GM23338 (cell line): ENCODE data around the gene SEMA5A. TPM values are rescaled to one million over a fixed set of nuclear protein-coding genes. Genes with fewer than 3 reads are reported as not detected.

Source experiments
- ATAC-seq: fragments of 200-7000 bp; cut with Tn5 transposase; 3 replicates; pipeline ENCODE4 v1.9.1; 2020
- DNase-seq: peaks from one replicate; pipeline ENCODE4 v3.0.0-alpha.2; 2015; ENCODE audit warnings: low spot score
- H2AFZ ChIP-seq: fragments of 200-600 bp; sonication (generic); 2 replicates; pipeline ENCODE4 v1.8.0; 2016; ENCODE audit warnings: antibody characterized with exemption, mild to moderate bottlenecking, moderate library complexity
- H3F3A ChIP-seq: fragments of 200-600 bp; sonication (generic); replicated peaks from 2 replicates; pipeline ENCODE4 v1.8.0; 2017; ENCODE audit warnings: antibody characterized with exemption, mixed run types, low read depth
- H3K27ac ChIP-seq: fragments of 200-600 bp; sonication (generic); 2 replicates; pipeline ENCODE4 v1.6.1; 2016; ENCODE audit warnings: low read depth
- H3K27me3 ChIP-seq: fragments of 200-600 bp; sonication (generic); 2 replicates; pipeline ENCODE4 v1.8.0; 2016; ENCODE audit warnings: mild to moderate bottlenecking, mixed run types, moderate library complexity; ENCODE audit not compliant: insufficient read depth
- H3K36me3 ChIP-seq: fragments of 200-600 bp; sonication (generic); 2 replicates; pipeline ENCODE4 v1.8.0; 2016; ENCODE audit warnings: mild to moderate bottlenecking; ENCODE audit not compliant: insufficient read depth
- H3K4me1 ChIP-seq: fragments of 200-600 bp; sonication (generic); 2 replicates; pipeline ENCODE4 v1.8.0; 2016; ENCODE audit warnings: mild to moderate bottlenecking, moderate library complexity; ENCODE audit not compliant: insufficient read depth
- H3K4me2 ChIP-seq: fragments of 200-600 bp; sonication (generic); 2 replicates; pipeline ENCODE4 v1.7.1; 2017; ENCODE audit warnings: mixed run types
- H3K4me3 ChIP-seq: fragments of 200-600 bp; sonication (generic); 2 replicates; pipeline ENCODE4 v1.6.1; 2016; ENCODE audit warnings: mixed run types
- H3K79me2 ChIP-seq: fragments of 200-600 bp; sonication (generic); replicated peaks from 2 replicates; pipeline ENCODE4 v1.8.0; 2017; ENCODE audit warnings: mild to moderate bottlenecking; ENCODE audit not compliant: insufficient read depth
- H3K9me2 ChIP-seq: fragments of 200-600 bp; sonication (generic); 2 replicates; pipeline ENCODE4 v1.8.0; 2017; ENCODE audit not compliant: insufficient read depth
- H4K20me1 ChIP-seq: fragments of 200-600 bp; sonication (generic); replicated peaks from 2 replicates; pipeline ENCODE4 v1.8.0; 2017; ENCODE audit warnings: mild to moderate bottlenecking; ENCODE audit not compliant: insufficient read depth
- H3K27ac Mint-ChIP-seq: 2 replicates; pipeline ENCODE4 v1.8.0; 2020; ENCODE audit warnings: inconsistent platforms, mild to moderate bottlenecking, moderate library complexity, mixed read lengths
- H3K27me3 Mint-ChIP-seq: 3 replicates; pipeline ENCODE4 v1.8.0; 2022; ENCODE audit warnings: low read depth, mild to moderate bottlenecking, moderate library complexity, mixed read lengths, inconsistent platforms; ENCODE audit not compliant: insufficient read depth, poor library complexity
- H3K36me3 Mint-ChIP-seq: 3 replicates; pipeline ENCODE4 v1.8.0; 2021; ENCODE audit warnings: low read depth, mild to moderate bottlenecking, inconsistent platforms, moderate library complexity, mixed read lengths
- H3K4me1 Mint-ChIP-seq: 3 replicates; pipeline ENCODE4 v1.8.0; 2020; ENCODE audit warnings: mild to moderate bottlenecking, inconsistent platforms, mixed read lengths
- H3K4me3 Mint-ChIP-seq: 3 replicates; pipeline ENCODE4 v1.8.0; 2021; ENCODE audit warnings: moderate library complexity, mild to moderate bottlenecking, inconsistent platforms, mixed read lengths
- H3K9me3 Mint-ChIP-seq: 3 replicates; pipeline ENCODE4 v1.8.0; 2020; ENCODE audit warnings: moderate library complexity, mild to moderate bottlenecking, inconsistent platforms, mixed read lengths
- EZH2 ChIP-seq: fragments of 200-600 bp; sonication (generic); IDR thresholded peaks from one replicate; pipeline ENCODE4 v1.8.0; 2017; ENCODE audit warnings: antibody characterized with exemption, mild to moderate bottlenecking, low read depth; ENCODE audit not compliant: unreplicated experiment
- EZH2phosphoT487 ChIP-seq: fragments of 200-600 bp; sonication (generic); IDR thresholded peaks from one replicate; pipeline ENCODE4 v1.8.1; 2018; ENCODE audit warnings: antibody characterized with exemption; ENCODE audit not compliant: unreplicated experiment
- JUNB ChIP-seq: IDR thresholded peaks from one replicate; pipeline ENCODE4 v1.6.1; 2016; ENCODE audit warnings: antibody characterized with exemption; ENCODE audit not compliant: unreplicated experiment
- NANOG ChIP-seq: IDR thresholded peaks from 2 replicates; pipeline ENCODE4 v1.6.1; 2016; ENCODE audit warnings: antibody characterized with exemption, borderline replicate concordance
- POLR2AphosphoS5 ChIP-seq: IDR thresholded peaks from 2 replicates; pipeline ENCODE4 v1.6.1; 2016; ENCODE audit warnings: antibody characterized with exemption, low read depth
- REST ChIP-seq: IDR thresholded peaks from one replicate; pipeline ENCODE4 v1.6.1; 2018; ENCODE audit warnings: antibody characterized with exemption; ENCODE audit not compliant: unreplicated experiment
- STAT1 ChIP-seq: IDR thresholded peaks from one replicate; pipeline ENCODE4 v1.6.1; 2016; ENCODE audit warnings: antibody characterized with exemption; ENCODE audit not compliant: unreplicated experiment
- ZNF114 ChIP-seq: fragments of 250-450 bp; sonication (Bioruptor Pico); IDR thresholded peaks from 2 replicates; pipeline ENCODE4 v1.5.0; 2020; ENCODE audit warnings: mild to moderate bottlenecking, moderate library complexity
- ZNF331 ChIP-seq: fragments of 250-450 bp; sonication (Bioruptor Pico); IDR thresholded peaks from 2 replicates; pipeline ENCODE4 v1.5.0; 2020; ENCODE audit warnings: low read depth, mild to moderate bottlenecking, moderate library complexity
- ZNF462 ChIP-seq: fragments of 250-450 bp; sonication (Bioruptor Pico); IDR thresholded peaks from 2 replicates; pipeline ENCODE4 v1.5.0; 2020; ENCODE audit warnings: mild to moderate bottlenecking, moderate library complexity
- polyA plus RNA-seq: library from polyadenylated mRNA; unstranded; fragments of >200 nt; fragmentation: Nextera tagmentation; extraction: Ambion mirVana; gene quantifications from 2 replicates; pipeline ENCODE4 v1.2.1, GENCODE V29; 2016
- total RNA-seq: library from RNA; depleted of rRNA; stranded (reverse); fragments of >200 nt; shearing (Covaris generic); gene quantifications from 2 replicates; pipeline ENCODE4 v1.2.3, GENCODE V29; 2014
- TF ChIP-seq, protein P1 (sequence below): IDR thresholded peaks from 2 replicates; pipeline ENCODE4 v1.6.1; 2016; ENCODE audit warnings: antibody characterized with exemption
- TF ChIP-seq, protein P2 (sequence below), 2 experiments: fragments of 200-600 bp in 1 of 2; sonication (generic) in 1 of 2; conservative IDR thresholded peaks; 2 replicates each; pipeline versions ENCODE4 v1.5.1 to v1.6.1; 2016 to 2017; ENCODE audit warnings: antibody characterized with exemption in 2 of 2, low read depth in 2 of 2, mild to moderate bottlenecking in 2 of 2, moderate library complexity in 1 of 2

The SEMA5A gene
- total and polyA plus RNA-seq, 2 experiments from 2014 or later: 2.1 to 8.1 TPM

- no peak for TF ChIP-seq ZNF462
- TF ChIP-seq, protein P1, sequence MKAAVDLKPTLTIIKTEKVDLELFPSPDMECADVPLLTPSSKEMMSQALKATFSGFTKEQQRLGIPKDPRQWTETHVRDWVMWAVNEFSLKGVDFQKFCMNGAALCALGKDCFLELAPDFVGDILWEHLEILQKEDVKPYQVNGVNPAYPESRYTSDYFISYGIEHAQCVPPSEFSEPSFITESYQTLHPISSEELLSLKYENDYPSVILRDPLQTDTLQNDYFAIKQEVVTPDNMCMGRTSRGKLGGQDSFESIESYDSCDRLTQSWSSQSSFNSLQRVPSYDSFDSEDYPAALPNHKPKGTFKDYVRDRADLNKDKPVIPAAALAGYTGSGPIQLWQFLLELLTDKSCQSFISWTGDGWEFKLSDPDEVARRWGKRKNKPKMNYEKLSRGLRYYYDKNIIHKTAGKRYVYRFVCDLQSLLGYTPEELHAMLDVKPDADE: no peak
- no peak for TF ChIP-seq JUNB
- no peak for TF ChIP-seq EZH2
- TF ChIP-seq STAT1: no peak
Observed at GRCh38 chr5:9188131-9188530, 357.7 kb downstream of the SEMA5A start (continued).

DNA sequence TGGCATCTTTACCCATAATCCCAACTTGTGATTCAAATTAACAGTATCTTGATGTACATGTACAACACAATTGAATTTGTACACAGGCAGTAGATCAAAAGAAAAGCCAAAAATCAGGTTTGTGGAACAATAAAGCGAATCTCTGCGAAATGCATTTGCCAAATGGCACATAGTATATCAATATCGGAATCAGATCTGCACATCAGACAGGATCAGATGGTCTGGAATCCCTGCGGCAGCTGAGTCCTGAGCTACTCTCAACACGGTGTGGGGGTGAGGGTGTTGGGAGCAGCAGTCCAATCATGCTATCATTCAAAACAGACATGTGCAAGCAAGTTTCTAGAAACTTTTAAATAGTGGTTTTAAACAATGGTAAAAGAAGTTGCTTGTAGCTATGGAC lies 358.3 kb downstream of the SEMA5A start:
- Histone ChIP-seq H4K20me1 (no peaks in the 10 kb centered on the region), H3K27me3 (no peaks in the 10 kb centered on the region), H3K36me3 (no peaks in the 10 kb centered on the region), H3K4me1 (peaks cover 3% of the 10 kb centered on the region; the same call in 1 of the 2 replicates), H3K4me3 (no peak overlapping the region), H3K9me2 (peaks cover 3% of the 10 kb centered on the region; the same call in 1 of the 2 replicates), H3K79me2 (no peaks in the 10 kb centered on the region), H3F3A (no peaks in the 10 kb centered on the region), H2AFZ (no peak overlapping the region), H3K27ac (no peak overlapping the region), H3K4me2 (no peak overlapping the region)
- DNase-seq: no peak
- Mint-ChIP-seq H3K27ac (no peak overlapping the region), H3K4me3 (no peak overlapping the region), H3K4me1 (peaks cover 6% of the 10 kb centered on the region), H3K27me3 (peaks cover 7% of the 10 kb centered on the region), H3K36me3 (no peaks in the 10 kb centered on the region; the same call in 2 of the 3 replicates), H3K9me3 (no peaks in the 10 kb centered on the region; the same call in 2 of the 3 replicates)
- ATAC-seq: no peak
- TF ChIP-seq NANOG: no peak
- TF ChIP-seq, protein P2, sequence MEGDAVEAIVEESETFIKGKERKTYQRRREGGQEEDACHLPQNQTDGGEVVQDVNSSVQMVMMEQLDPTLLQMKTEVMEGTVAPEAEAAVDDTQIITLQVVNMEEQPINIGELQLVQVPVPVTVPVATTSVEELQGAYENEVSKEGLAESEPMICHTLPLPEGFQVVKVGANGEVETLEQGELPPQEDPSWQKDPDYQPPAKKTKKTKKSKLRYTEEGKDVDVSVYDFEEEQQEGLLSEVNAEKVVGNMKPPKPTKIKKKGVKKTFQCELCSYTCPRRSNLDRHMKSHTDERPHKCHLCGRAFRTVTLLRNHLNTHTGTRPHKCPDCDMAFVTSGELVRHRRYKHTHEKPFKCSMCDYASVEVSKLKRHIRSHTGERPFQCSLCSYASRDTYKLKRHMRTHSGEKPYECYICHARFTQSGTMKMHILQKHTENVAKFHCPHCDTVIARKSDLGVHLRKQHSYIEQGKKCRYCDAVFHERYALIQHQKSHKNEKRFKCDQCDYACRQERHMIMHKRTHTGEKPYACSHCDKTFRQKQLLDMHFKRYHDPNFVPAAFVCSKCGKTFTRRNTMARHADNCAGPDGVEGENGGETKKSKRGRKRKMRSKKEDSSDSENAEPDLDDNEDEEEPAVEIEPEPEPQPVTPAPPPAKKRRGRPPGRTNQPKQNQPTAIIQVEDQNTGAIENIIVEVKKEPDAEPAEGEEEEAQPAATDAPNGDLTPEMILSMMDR (conservative IDR thresholded peaks at IDR 0.05; ENCODE audit: low read depth in 2 of 2): no peak
- TF ChIP-seq POLR2AphosphoS5: no peak
- no peak for TF ChIP-seq EZH2phosphoT487
- TF ChIP-seq, protein P1: no peak
- no peak for TF ChIP-seq ZNF331 (CRISPR knock-in tag)
- no peak for TF ChIP-seq EZH2
- no peak for TF ChIP-seq ZNF114 (CRISPR knock-in tag)
- no peak for TF ChIP-seq REST
